K562 (cell line): ENCODE data around the gene ENHO. TPM values are rescaled to one million over a fixed set of nuclear protein-coding genes. Genes with fewer than 3 reads are reported as not detected.

Source experiments
- ATAC-seq: fragments of 200-7000 bp; cut with Tn5 transposase; 3 replicates; pipeline ENCODE4 v1.9.1; 2020; ENCODE audit warnings: moderate library complexity
- BruUV-seq: library from RNA; stranded (reverse); fragments of 400-500 nt; replicated peaks from 2 replicates; lab custom pipeline; 2021; lab: Mats Ljungman, UMichigan
- CTCF ChIA-PET: fragments of 300-600 bp; formaldehyde crosslinking; extraction: SDS; loops from one replicate; lab custom pipeline; 2021; ENCODE audit warnings: low intra/inter-chr PET ratio; lab: Yijun Ruan, JAX
- POLR2A ChIA-PET: fragments of 300-600, 350-650 bp; sonication (Branson Sonifier 250); formaldehyde crosslinking; extraction: SDS; loops from one replicate; lab custom pipeline; 2021; ENCODE audit warnings: antibody characterized with exemption, inconsistent platforms; lab: Yijun Ruan, JAX
- DNase-seq, 4 experiments: peaks; one replicate each; pipeline versions ENCODE4 v3.0.0 to v3.0.0-alpha.2; 2011 to 2018; ENCODE audit warnings: low spot score in 3 of 4, mixed read lengths in 3 of 4; ENCODE audit errors: extremely low read depth in 1 of 4
- FAIRE-seq: peaks from 2 replicates; lab custom pipeline; 2011; peaks lifted over from hg19 to GRCh38; lab: Jason Lieb, UNC
- H2AFZ ChIP-seq: 2 replicates; pipeline ENCODE4 v1.6.0; 2011; ENCODE audit warnings: low read depth, low read length, control low read depth, inconsistent platforms
- H3K27ac ChIP-seq: fragments of 200-600 bp; 3 replicates; pipeline ENCODE4 v1.8.0; 2011; ENCODE audit warnings: low read depth, mild to moderate bottlenecking, control low read depth, inconsistent platforms, low read length, moderate library complexity, mixed read lengths; ENCODE audit errors: extremely low read depth
- H3K27me3 ChIP-seq, 2 experiments: fragments of 300-600 bp in 1 of 2; 2 replicates in 1 of 2; 3 replicates in 1 of 2; pipeline versions ENCODE4 v1.6.0 to v1.8.0; 2011; ENCODE audit warnings: inconsistent platforms in 2 of 2, low read length in 2 of 2, mild to moderate bottlenecking in 1 of 2, mixed read lengths in 1 of 2, moderate library complexity in 1 of 2; ENCODE audit not compliant: control insufficient read depth in 2 of 2, insufficient read depth in 2 of 2
- H3K36me3 ChIP-seq: fragments of 300-600 bp; 3 replicates; pipeline ENCODE4 v1.8.0; 2011; ENCODE audit warnings: mild to moderate bottlenecking, low read length, inconsistent platforms; ENCODE audit not compliant: control insufficient read depth, insufficient read depth
- H3K4me1 ChIP-seq, 2 experiments: fragments of 200-600 bp in 1 of 2; replicated peaks in 1 of 2; 2 replicates in 1 of 2; 3 replicates in 1 of 2; pipeline versions ENCODE4 v1.5.1 to v1.8.0; 2011; ENCODE audit warnings: inconsistent platforms in 2 of 2, low read length in 2 of 2, mild to moderate bottlenecking in 1 of 2, mixed read lengths in 1 of 2, moderate library complexity in 1 of 2; ENCODE audit not compliant: control insufficient read depth in 2 of 2, insufficient read depth in 2 of 2
- H3K4me2 ChIP-seq: 2 replicates; pipeline ENCODE4 v1.6.1; 2011; ENCODE audit warnings: low read length, control low read depth, inconsistent platforms, mixed read lengths; ENCODE audit not compliant: insufficient read depth
- H3K4me3 ChIP-seq: fragments of 200-600 bp; sonication (generic), shearing (Covaris generic); 2 replicates; pipeline ENCODE4 v1.5.1; 2016; ENCODE audit warnings: control low read depth, inconsistent platforms
- H3K79me2 ChIP-seq: fragments of 200-600 bp; 3 replicates; pipeline ENCODE4 v1.8.0; 2011; ENCODE audit warnings: low read length, inconsistent platforms; ENCODE audit not compliant: control insufficient read depth, insufficient read depth
- H3K9ac ChIP-seq, 2 experiments: 2 replicates each; pipeline versions ENCODE4 v1.6.0 to v1.6.1; 2011; ENCODE audit warnings: low read depth in 2 of 2, low read length in 2 of 2, control low read depth in 1 of 2, inconsistent platforms in 1 of 2, mild to moderate bottlenecking in 1 of 2, mixed read lengths in 1 of 2; ENCODE audit not compliant: insufficient read depth in 1 of 2
- H3K9me1 ChIP-seq: one replicate; pipeline ENCODE4 v1.6.0; 2011; ENCODE audit warnings: inconsistent platforms, mild to moderate bottlenecking, low read length, moderate library complexity; ENCODE audit not compliant: control insufficient read depth, insufficient read depth
- H3K9me3 ChIP-seq: replicated peaks from 2 replicates; pipeline ENCODE4 v1.5.1; 2011; ENCODE audit warnings: low read depth, low read length, inconsistent platforms; ENCODE audit not compliant: control insufficient read depth, insufficient read depth
- H4K20me1 ChIP-seq: replicated peaks from 2 replicates; pipeline ENCODE4 v1.6.1; 2011; ENCODE audit warnings: low read length, inconsistent platforms, mixed read lengths; ENCODE audit not compliant: control insufficient read depth, insufficient read depth
- GABPB2 ChIP-seq: fragments of 250-450 bp; sonication (Bioruptor Pico); conservative IDR thresholded peaks from 2 replicates; pipeline ENCODE4 v1.5.1; 2021; ENCODE audit warnings: mild to moderate bottlenecking
- GATAD2B ChIP-seq: fragments of 450-650 bp; IDR thresholded peaks from 2 replicates; pipeline ENCODE4 v1.6.1; 2017; ENCODE audit warnings: mild to moderate bottlenecking, borderline replicate concordance
- HMBOX1 ChIP-seq: sonication (generic); IDR thresholded peaks from 2 replicates; pipeline ENCODE4 v1.6.1; 2016
- HOXB6 ChIP-seq: fragments of 250-450 bp; sonication (Bioruptor Pico); IDR thresholded peaks from 2 replicates; pipeline ENCODE4 v1.5.1; 2022; ENCODE audit warnings: mild to moderate bottlenecking, borderline replicate concordance
- ILF3 ChIP-seq: fragments of 450-650 bp; IDR thresholded peaks from 2 replicates; pipeline ENCODE4 v1.6.1; 2018; ENCODE audit warnings: antibody characterized with exemption, mild to moderate bottlenecking, moderate library complexity, borderline replicate concordance
- ILK ChIP-seq: fragments of 450-650 bp; IDR thresholded peaks from 2 replicates; pipeline ENCODE4 v1.6.1; 2016; ENCODE audit warnings: missing genetic modification characterization, low read depth, mild to moderate bottlenecking, missing compliant biosample characterization, moderate library complexity, borderline replicate concordance
- MCM2 ChIP-seq: fragments of 450-650 bp; IDR thresholded peaks from 2 replicates; pipeline ENCODE4 v1.6.1; 2017; ENCODE audit warnings: low read depth, mild to moderate bottlenecking
- MTA1 ChIP-seq: fragments of 450-650 bp; IDR thresholded peaks from 2 replicates; pipeline ENCODE4 v1.6.1; 2017; ENCODE audit warnings: borderline replicate concordance
- RNF2 ChIP-seq: sonication (generic); IDR thresholded peaks from 2 replicates; pipeline ENCODE4 v1.6.1; 2016
- TEAD2 ChIP-seq: fragments of 450-650 bp; IDR thresholded peaks from 2 replicates; pipeline ENCODE4 v1.6.1; 2016; ENCODE audit warnings: missing genetic modification characterization, control low read depth, missing compliant biosample characterization
- ZNF24 ChIP-seq: fragments of 450-650 bp; IDR thresholded peaks from 2 replicates; pipeline ENCODE4 v1.6.1; 2016
- ZNF655 ChIP-seq: fragments of 250-450 bp; sonication (Bioruptor Pico); IDR thresholded peaks from 2 replicates; pipeline ENCODE4 v1.5.0; 2021
- WGBS: fragments of 100-300 bp; shearing (Covaris generic); methylation state at CpG from one replicate; pipeline ENCODE4 v1.1.6; 2016; ENCODE audit warnings: low coverage, mixed read lengths; ENCODE audit not compliant: insufficient coverage; ENCODE audit errors: missing lambda C conversion rate; 5-methylcytosine and 5-hydroxymethylcytosine counted together
- in situ Hi-C: fragments of 300-500 bp; cut with MboI; formaldehyde crosslinking; loops from 4 replicates; pipeline ENCODE4 v1.15.0; 2018; ENCODE audit warnings: inconsistent platforms, mixed read lengths
- intact Hi-C: fragments of 100-400 bp; cut with micrococcal nuclease; formaldehyde crosslinking; loops from 2 replicates; pipeline ENCODE4 v1.14.2; 2022
- polyA plus RNA-seq, 8 experiments: library from polyadenylated mRNA; depleted of rRNA in 4 of 8; stranded (reverse) in 5 of 8; unstranded in 3 of 8; fragments of >200 nt; fragmentation: Nextera tagmentation in 2 of 8; fragmentation: Illumina TruSeq in 1 of 8; extraction: Ambion mirVana in 2 of 8; extraction: Trizol in 1 of 8; gene quantifications; 2 replicates each; pipeline versions ENCODE4 v1.2.1 to v1.2.3, GENCODE V29; 2011 to 2014; ENCODE audit warnings: inconsistent platforms in 1 of 8, missing spikeins in 1 of 8
- total RNA-seq, 7 experiments: library from RNA; depleted of rRNA in 6 of 7; stranded (reverse); fragments of >200 nt in 6 of 7; fragmentation: Illumina TruSeq in 2 of 7; extraction: Trizol in 2 of 7; gene quantifications; 2 replicates each; pipeline versions ENCODE4 v1.2.1 to v1.2.3, GENCODE V29; 2011 to 2021; ENCODE audit warnings: low replicate concordance in 1 of 7
- TF ChIP-seq, protein P1 (sequence below): fragments of 250-450 bp; sonication (Bioruptor Pico); IDR thresholded peaks from 2 replicates; pipeline ENCODE4 v1.8.0; 2022; ENCODE audit warnings: inconsistent platforms
- TF ChIP-seq, protein P2 (sequence below): fragments of 250-450 bp; sonication (Bioruptor Pico); IDR thresholded peaks from 2 replicates; pipeline ENCODE4 v1.8.0; 2022; ENCODE audit warnings: inconsistent platforms, mild to moderate bottlenecking, moderate library complexity, borderline replicate concordance
- TF ChIP-seq, protein P3 (sequence below): fragments of 200-800 bp; sonication (Bioruptor generic); IDR thresholded peaks from 2 replicates; pipeline ENCODE4 v1.6.1; 2017; ENCODE audit warnings: missing genetic modification characterization, missing compliant biosample characterization

Gene ENHO
- total and polyA plus RNA-seq, 9 of the 15 experiments (the other 6 are each of a cell fraction or from before 2014, with no cell fraction given) = 0.24 TPM; not detected in 8

DNA sequence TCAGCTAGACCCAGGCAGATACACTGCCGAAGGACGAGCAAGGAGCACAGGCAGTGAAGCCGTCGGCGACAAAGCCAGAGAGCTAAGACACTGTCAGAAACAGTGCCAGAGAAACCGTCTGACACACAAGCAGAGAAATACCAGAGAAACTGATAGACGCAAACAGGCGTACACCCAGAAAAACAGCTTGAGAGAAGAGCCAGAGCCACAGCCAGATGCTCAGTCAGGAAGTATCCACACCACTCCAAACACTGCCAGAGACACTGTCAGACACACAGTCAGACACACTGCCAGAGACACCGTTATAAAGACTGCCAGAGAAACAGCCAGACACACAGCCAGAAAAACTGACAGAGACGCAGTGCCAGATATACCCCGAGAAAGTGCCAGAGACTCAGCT is 47.6 kb upstream of the ENHO start:
- FAIRE-seq = no peak
- WGBS = 0% methylated on average over 11 of the region's 11 CpGs
- in situ Hi-C loops = no loop called here

More for the DNA sequence above, 47.6 kb upstream of the ENHO start:
- peaks cover 13 to 74% of the 10 kb centered on the region in 2 experiments for H3K27me3 ChIP-seq
- intact Hi-C loops = no loop called here
- H3K4me2 ChIP-seq = no peak overlapping the region
- DNase-seq (no peak), ATAC-seq (no peak)
- H2AFZ ChIP-seq = no peak overlapping the region
- H3K4me3 ChIP-seq = no peak overlapping the region
- ChIA-PET POLR2A (interaction anchor here (0.7 kb wide), 1 partner anchor 1732 kb away, joined by 3 read pairs; no protein-coding TSS in a partner anchor), CTCF (no interaction called here)
- BruUV-seq = no TSS peak
- no peaks in the 10 kb centered on the region for H3K9me3 ChIP-seq
- no peaks in the 10 kb centered on the region; a peak in 1 of 5 replicates for H3K4me1 ChIP-seq
- H3K9ac ChIP-seq = no peak overlapping the region
- H3K36me3 ChIP-seq = no peaks in the 10 kb centered on the region
- peaks cover 4% of the 10 kb centered on the region; the same call in 1 of the 2 replicates for H4K20me1 ChIP-seq
- no peaks in the 10 kb centered on the region for H3K79me2 ChIP-seq
- no peak overlapping the region for H3K27ac ChIP-seq
- no peak for TF ChIP-seq ILF3
- TF ChIP-seq GATAD2B = no peak
- TF ChIP-seq, protein P1, sequence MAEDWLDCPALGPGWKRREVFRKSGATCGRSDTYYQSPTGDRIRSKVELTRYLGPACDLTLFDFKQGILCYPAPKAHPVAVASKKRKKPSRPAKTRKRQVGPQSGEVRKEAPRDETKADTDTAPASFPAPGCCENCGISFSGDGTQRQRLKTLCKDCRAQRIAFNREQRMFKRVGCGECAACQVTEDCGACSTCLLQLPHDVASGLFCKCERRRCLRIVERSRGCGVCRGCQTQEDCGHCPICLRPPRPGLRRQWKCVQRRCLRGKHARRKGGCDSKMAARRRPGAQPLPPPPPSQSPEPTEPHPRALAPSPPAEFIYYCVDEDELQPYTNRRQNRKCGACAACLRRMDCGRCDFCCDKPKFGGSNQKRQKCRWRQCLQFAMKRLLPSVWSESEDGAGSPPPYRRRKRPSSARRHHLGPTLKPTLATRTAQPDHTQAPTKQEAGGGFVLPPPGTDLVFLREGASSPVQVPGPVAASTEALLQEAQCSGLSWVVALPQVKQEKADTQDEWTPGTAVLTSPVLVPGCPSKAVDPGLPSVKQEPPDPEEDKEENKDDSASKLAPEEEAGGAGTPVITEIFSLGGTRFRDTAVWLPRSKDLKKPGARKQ (CRISPR knock-in tag) = no peak
- TF ChIP-seq RNF2 = no peak
- no peak for TF ChIP-seq ZNF24
- TF ChIP-seq ILK (tag) = no peak
- TF ChIP-seq, protein P2, sequence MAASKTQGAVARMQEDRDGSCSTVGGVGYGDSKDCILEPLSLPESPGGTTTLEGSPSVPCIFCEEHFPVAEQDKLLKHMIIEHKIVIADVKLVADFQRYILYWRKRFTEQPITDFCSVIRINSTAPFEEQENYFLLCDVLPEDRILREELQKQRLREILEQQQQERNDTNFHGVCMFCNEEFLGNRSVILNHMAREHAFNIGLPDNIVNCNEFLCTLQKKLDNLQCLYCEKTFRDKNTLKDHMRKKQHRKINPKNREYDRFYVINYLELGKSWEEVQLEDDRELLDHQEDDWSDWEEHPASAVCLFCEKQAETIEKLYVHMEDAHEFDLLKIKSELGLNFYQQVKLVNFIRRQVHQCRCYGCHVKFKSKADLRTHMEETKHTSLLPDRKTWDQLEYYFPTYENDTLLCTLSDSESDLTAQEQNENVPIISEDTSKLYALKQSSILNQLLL = no peak
- no peak for TF ChIP-seq MCM2
- no peak for TF ChIP-seq TEAD2 (tag)
- no peak for TF ChIP-seq GABPB2 (CRISPR knock-in tag)
- no peak for TF ChIP-seq HMBOX1
- no peak for TF ChIP-seq HOXB6 (CRISPR knock-in tag)
- TF ChIP-seq ZNF655 (CRISPR knock-in tag) = no peak
- TF ChIP-seq MTA1 = no peak
- TF ChIP-seq, protein P3, sequence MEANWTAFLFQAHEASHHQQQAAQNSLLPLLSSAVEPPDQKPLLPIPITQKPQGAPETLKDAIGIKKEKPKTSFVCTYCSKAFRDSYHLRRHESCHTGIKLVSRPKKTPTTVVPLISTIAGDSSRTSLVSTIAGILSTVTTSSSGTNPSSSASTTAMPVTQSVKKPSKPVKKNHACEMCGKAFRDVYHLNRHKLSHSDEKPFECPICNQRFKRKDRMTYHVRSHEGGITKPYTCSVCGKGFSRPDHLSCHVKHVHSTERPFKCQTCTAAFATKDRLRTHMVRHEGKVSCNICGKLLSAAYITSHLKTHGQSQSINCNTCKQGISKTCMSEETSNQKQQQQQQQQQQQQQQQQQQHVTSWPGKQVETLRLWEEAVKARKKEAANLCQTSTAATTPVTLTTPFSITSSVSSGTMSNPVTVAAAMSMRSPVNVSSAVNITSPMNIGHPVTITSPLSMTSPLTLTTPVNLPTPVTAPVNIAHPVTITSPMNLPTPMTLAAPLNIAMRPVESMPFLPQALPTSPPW (CRISPR knock-in tag) = no peak
- no peaks in the 10 kb centered on the region for H3K9me1 ChIP-seq
